ENCODE measurements around the gene KRTAP10-1. TPM values are rescaled to one million over a fixed set of nuclear protein-coding genes. Genes with fewer than 3 reads are reported as not detected.

Gene KRTAP10-1
- total and polyA plus RNA-seq, 2 of the 8 experiments (the other 6 are each of a cell fraction or from before 2014, with no cell fraction given) = 0.08 TPM; not detected in 1

DNA sequence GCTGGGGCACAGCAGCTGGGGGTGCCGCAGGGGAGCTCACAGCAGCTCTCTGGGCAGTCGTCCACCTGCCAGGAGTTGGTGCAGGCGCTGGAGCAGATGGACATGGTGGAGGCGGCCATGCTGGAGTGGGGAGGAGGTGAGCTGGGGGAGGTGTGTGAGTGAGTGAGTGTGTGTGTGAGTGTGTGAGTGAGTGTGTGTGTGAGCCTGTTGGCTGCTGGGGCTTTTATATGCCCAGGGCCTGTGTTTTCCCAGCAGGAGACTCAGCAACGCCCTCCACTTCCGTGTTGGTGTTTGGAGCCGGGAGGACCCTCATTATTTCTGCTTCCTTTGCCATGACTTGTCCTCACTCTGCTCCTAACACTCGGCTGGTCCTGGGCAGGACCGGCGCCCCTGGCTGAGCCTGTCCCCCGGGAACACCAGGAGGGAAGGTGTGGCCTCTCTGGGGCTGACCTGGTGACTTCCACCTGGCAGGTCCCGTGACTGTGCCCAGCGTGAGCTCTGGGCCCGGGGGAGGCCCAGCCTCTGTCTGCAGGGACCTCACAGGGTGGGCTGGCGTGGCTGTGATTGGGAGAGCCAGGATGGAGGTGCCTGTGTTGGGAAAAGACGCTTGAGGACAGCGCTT is 11.5 kb upstream of the KRTAP10-1 start, which contains the start of gene KRTAP10-2:
Gene KRTAP10-2, minus strand, starts transcription at position 166 of the 622 bp plus-strand sequence. Its CDS starts 47 bp downstream, at position 119.
- FAIRE-seq (no peak), DNase-seq (ENCODE audit: low read depth in 1 of 2, low spot score in 2 of 2) (peak in 1 of 2 experiments; percentile 45)
- 87% methylated on average over 13 of the region's 17 CpGs; no CpG with 5 or more reads in 1 of the 2 experiments for WGBS, 2 experiments (ENCODE audit: extremely low coverage in 1 of 2, insufficient coverage in 1 of 2, insufficient read length in 1 of 2, insufficient replicate concordance in 2 of 2, low coverage in 1 of 2, low lambda C conversion rate in 2 of 2, missing lambda C conversion rate in 1 of 2)
- Histone ChIP-seq H4K5ac (ENCODE audit: insufficient read length, low read depth, low read length) (no peak within 1 kb of the TSS), H4K20me1 (replicated peaks in 1 of 2; ENCODE audit: control insufficient read depth in 1 of 2, insufficient read depth in 2 of 2, low read length in 2 of 2) (no peaks in the 10 kb centered on the region), H2BK20ac (ENCODE audit: low read length) (peak within 1 kb of the TSS; percentile 99), H3K27me3 (replicated peaks in 1 of 4; ENCODE audit: control insufficient read depth in 3 of 4, extremely low read depth in 1 of 4, insufficient read depth in 3 of 4, low read length in 3 of 4) (no peaks in the 10 kb centered on the region), H3K79me1 (ENCODE audit: low read depth, low read length) (no peaks in the 10 kb centered on the region), H2AFZ (ENCODE audit: low read length) (no peak within 1 kb of the TSS), H3K14ac (ENCODE audit: insufficient read length) (no peak within 1 kb of the TSS), H3K4me2 (ENCODE audit: insufficient read depth in 1 of 2, low read depth in 2 of 2, low read length in 2 of 2) (no peak within 1 kb of the TSS; a peak in 1 of 4 replicates), H2AK5ac (ENCODE audit: low read depth, low read length) (peak within 1 kb of the TSS; percentile 82; the same call in 1 of the 2 replicates), H2BK12ac (ENCODE audit: low read depth, low read length) (peak within 1 kb of the TSS; percentile 98), H3K9ac (replicated peaks in 1 of 4; ENCODE audit: extremely low read depth in 1 of 4, low read depth in 3 of 4, low read length in 3 of 4) (no peak within 1 kb of the TSS), H4K91ac (replicated peaks; ENCODE audit: insufficient read length, low read length) (peak within 1 kb of the TSS; percentile 93), H3K23ac (ENCODE audit: insufficient read length) (no peak within 1 kb of the TSS), H3K4me3 (ENCODE audit: extremely low read depth in 1 of 4, insufficient read depth in 2 of 4, low read depth in 3 of 4, low read length in 4 of 4) (no peak within 1 kb of the TSS), H2BK120ac (replicated peaks; ENCODE audit: low read depth, low read length) (peak within 1 kb of the TSS; percentile 72), H2BK5ac (ENCODE audit: low read depth, low read length) (peak within 1 kb of the TSS; percentile 66), H3K23me2 (ENCODE audit: low read depth, low read length) (no peaks in the 10 kb centered on the region), H3K79me2 (ENCODE audit: control insufficient read depth in 1 of 2, insufficient read depth in 2 of 2, low read length in 2 of 2) (no peaks in the 10 kb centered on the region), H3K27ac (ENCODE audit: low read depth, low read length) (no peak within 1 kb of the TSS), H3K9me3 (ENCODE audit: insufficient read depth in 2 of 2, low read depth in 1 of 2, low read length in 1 of 2) (no peaks in the 10 kb centered on the region), H3K18ac (ENCODE audit: extremely low read depth, low read length) (peak within 1 kb of the TSS; percentile 83), H3K56ac (replicated peaks; ENCODE audit: insufficient read length, low read depth, low read length) (no peak within 1 kb of the TSS), H3K36me3 (ENCODE audit: control insufficient read depth in 2 of 4, insufficient read depth in 4 of 4, low read length in 3 of 4) (no peaks in the 10 kb centered on the region), H3K4ac (replicated peaks; ENCODE audit: insufficient read length, low read depth, low read length) (peak within 1 kb of the TSS; percentile 95), H4K8ac (ENCODE audit: extremely low read depth, insufficient read depth, low read length) (peak within 1 kb of the TSS; percentile 71), H3K4me1 (replicated peaks in 1 of 4; ENCODE audit: control insufficient read depth in 3 of 4, insufficient read depth in 4 of 4, low read length in 3 of 4) (peaks cover 9 to 35% (median 17%) of the 10 kb centered on the region in 4 experiments), H2BK15ac (ENCODE audit: low read length) (peak within 1 kb of the TSS; percentile 98; the same call in 1 of the 2 replicates)
- ChIA-PET CTCF (ENCODE audit: partially characterized antibody) (interaction anchor here (0.8 to 1.4 kb wide), 3 partner anchors 159 to 242 kb away, joined by 3 to 4 read pairs (median 3); no protein-coding TSS in a partner anchor), POLR2A (ENCODE audit: partially characterized antibody) (interaction anchor here (1.1 to 1.7 kb wide), 3 partner anchors 11 to 51 kb away, joined by 3 to 5 read pairs (median 3); no protein-coding TSS in a partner anchor)
- TF ChIP-seq RNF2 (IDR thresholded peaks at IDR 0.05; ENCODE audit: borderline replicate concordance, low read depth, low read length, missing control alignments, poor library complexity, severe bottlenecking) (no peak), POLR2AphosphoS5 (IDR thresholded peaks at IDR 0.05; ENCODE audit: low read depth, low read length) (no peak), BACH1 (IDR thresholded peaks at IDR 0.05; ENCODE audit: low read length) (no peak), EP300 (IDR thresholded peaks at IDR 0.05; ENCODE audit: borderline replicate concordance in 1 of 2, low read depth in 2 of 2, low read length in 2 of 2) (no peak), CBX8 (IDR thresholded peaks at IDR 0.05; ENCODE audit: borderline replicate concordance, low read depth, low read length) (no peak), GABPA (IDR thresholded peaks at IDR 0.05; ENCODE audit: borderline replicate concordance, insufficient read depth, low read length) (no peak), POLR2A (IDR thresholded peaks at IDR 0.05; ENCODE audit: control extremely low read depth in 1 of 2, low read depth in 2 of 2, low read length in 2 of 2) (no peak), RAD21 (IDR thresholded peaks at IDR 0.05 in 1 of 2, conservative IDR thresholded peaks at IDR 0.05 in 1 of 2; ENCODE audit: low read depth in 2 of 2, low read length in 2 of 2) (no peak), HDAC2 (IDR thresholded peaks at IDR 0.05; ENCODE audit: borderline replicate concordance in 1 of 2, low read depth in 2 of 2, low read length in 2 of 2) (no peak), RFX5 (IDR thresholded peaks at IDR 0.05; ENCODE audit: borderline replicate concordance, low read depth, low read length) (no peak), MAFK (IDR thresholded peaks at IDR 0.05; ENCODE audit: low read depth, low read length) (no peak)

Data from H1 (cell line).